ENCODE results near the gene OR51G2.

The OR51G2 gene

DNA sequence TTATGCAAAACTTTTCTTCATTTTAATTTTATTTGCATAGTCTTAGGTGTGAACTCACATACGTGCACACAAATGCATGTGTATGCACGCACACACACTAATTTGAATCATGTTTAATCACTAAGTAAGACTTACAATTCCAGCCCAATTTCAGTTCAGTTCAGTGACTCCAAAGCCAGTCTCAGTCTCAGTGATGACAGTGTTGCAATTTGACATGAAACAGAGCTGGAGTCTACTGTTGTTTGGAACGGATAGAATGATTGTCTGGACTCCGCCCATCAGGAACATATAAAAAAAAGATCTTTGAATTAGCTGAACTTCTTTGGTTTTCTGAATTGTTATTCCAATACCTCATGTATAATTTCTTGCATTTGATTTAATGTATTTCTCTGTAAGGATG is 55.3 kb downstream of the OR51G2 start:
- DNase-seq (ENCODE audit: low read depth in 2 of 2) = no peak

Measured in stimulated activated CD8-positive, alpha-beta memory T cell treated with anti-CD3 and anti-CD28 coated beads, Interleukin-7, amount 100 ng/mL, for 1 hour (primary cell).